ENCODE data around the gene GLIPR2. TPM values are rescaled to one million over a fixed set of nuclear protein-coding genes. Genes with fewer than 3 reads are reported as not detected.

The GLIPR2 gene
- total RNA-seq, 2 donors from 2014 or later: 10.2 to 10.7 TPM

DNA sequence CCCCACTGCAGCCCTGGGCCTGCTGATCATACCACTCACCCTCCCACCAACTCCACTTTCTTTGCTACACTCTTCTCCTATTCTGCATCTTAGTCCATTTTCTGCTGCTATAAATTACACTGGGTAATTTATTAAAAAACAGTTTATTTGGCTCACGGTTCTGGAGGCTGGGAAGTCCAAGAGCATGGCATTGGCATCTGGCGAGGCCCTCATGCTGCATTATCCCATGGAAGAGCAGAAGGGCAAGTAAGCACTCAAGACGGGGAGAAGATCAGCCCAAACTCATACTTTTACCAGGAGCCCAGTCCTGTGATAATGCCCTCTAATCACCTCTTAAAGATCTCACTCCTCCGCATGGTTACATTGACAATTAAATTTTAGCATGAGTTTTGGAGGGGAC, 9.4 kb downstream of the GLIPR2 start:
- Mint-ChIP-seq H3K27ac (no peak overlapping the region), H3K36me3 (ENCODE audit: low read depth) (peaks cover 13% of the 10 kb centered on the region), H3K9me3 (peaks cover 3% of the 10 kb centered on the region), H3K4me1 (peaks cover 67% of the 10 kb centered on the region), H3K4me3 (peak overlapping the region; percentile 86), H3K27me3 (no peaks in the 10 kb centered on the region)
- no peak for ATAC-seq (replicated peaks)

DNA sequence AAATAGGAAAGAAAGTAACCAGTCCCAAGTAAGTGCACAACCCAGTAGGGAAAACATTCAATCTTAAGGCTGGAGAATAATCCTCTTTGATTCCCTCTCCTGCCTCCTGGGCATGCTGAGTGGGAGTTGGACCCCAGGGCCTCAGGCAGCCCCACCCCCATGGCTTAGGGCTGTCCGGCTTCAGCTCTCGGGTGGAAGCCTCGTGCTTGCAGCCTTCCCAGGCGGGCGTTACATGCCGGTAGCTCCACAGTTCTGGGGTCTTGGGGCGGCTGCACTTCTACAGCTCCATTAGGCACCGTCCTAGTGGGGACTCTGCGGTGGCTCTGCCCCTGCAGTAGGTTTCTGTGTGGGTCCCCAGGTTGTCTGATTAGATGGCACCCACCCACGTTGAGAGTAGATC, 10.1 kb downstream of the GLIPR2 start:
- no peak for ATAC-seq (replicated peaks)
- H3K4me3 Mint-ChIP-seq: peak overlapping the region; percentile 86
- H3K27me3 Mint-ChIP-seq: no peaks in the 10 kb centered on the region
- peaks cover 3% of the 10 kb centered on the region for H3K9me3 Mint-ChIP-seq
- peaks cover 16% of the 10 kb centered on the region for H3K36me3 Mint-ChIP-seq (ENCODE audit: low read depth)
- no peak overlapping the region for H3K27ac Mint-ChIP-seq
- H3K4me1 Mint-ChIP-seq: peaks cover 69% of the 10 kb centered on the region

GRCh38 chr9:36147441-36148175, 11.1 kb downstream of the GLIPR2 start:
- Mint-ChIP-seq H3K4me3 (peak overlapping the region; percentile 30), H3K36me3 (ENCODE audit: low read depth) (peaks cover 21% of the 10 kb centered on the region), H3K27me3 (no peaks in the 10 kb centered on the region), H3K27ac (peak overlapping the region; percentile 12), H3K9me3 (peaks cover 3% of the 10 kb centered on the region), H3K4me1 (peaks cover 65% of the 10 kb centered on the region)
- no peak for ATAC-seq (replicated peaks)

GRCh38 chr9:36148311-36149051, 11.9 kb downstream of the GLIPR2 start:
- peak; percentile 68 for ATAC-seq (replicated peaks)
- Mint-ChIP-seq H3K4me1 (peaks cover 62% of the 10 kb centered on the region), H3K27ac (no peak overlapping the region), H3K4me3 (peak overlapping the region; percentile 51), H3K27me3 (no peaks in the 10 kb centered on the region), H3K9me3 (peaks cover 3% of the 10 kb centered on the region), H3K36me3 (ENCODE audit: low read depth) (peaks cover 21% of the 10 kb centered on the region)

DNA sequence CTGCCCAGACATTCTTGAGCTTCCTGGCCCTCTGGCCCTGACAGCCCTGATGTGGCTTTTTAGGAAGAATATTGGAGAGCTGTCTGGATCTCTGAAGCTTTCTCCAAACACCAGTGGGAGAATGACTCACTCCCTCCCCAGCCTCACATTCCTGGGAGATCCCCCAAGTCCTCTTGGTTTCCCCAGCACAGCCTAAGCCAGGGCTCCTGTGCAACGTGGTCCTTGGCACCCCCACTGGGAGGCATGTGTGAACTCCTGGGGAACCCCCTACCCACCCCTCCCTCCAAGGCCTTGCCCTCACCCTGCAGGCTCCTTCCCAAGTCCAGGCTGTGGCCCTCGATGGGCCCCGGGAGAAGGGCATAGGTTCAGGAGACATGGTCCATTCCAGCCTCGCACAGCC, 12.7 kb downstream of the GLIPR2 start:
- Mint-ChIP-seq H3K4me3 (peak overlapping the region; percentile 51), H3K27me3 (no peaks in the 10 kb centered on the region), H3K9me3 (peaks cover 3% of the 10 kb centered on the region), H3K27ac (no peak overlapping the region), H3K4me1 (peaks cover 59% of the 10 kb centered on the region), H3K36me3 (ENCODE audit: low read depth) (peaks cover 23% of the 10 kb centered on the region)
- ATAC-seq (replicated peaks): no peak

- ATAC-seq (replicated peaks): no peak
- Mint-ChIP-seq H3K4me3 (peak overlapping the region; percentile 84), H3K4me1 (peaks cover 47% of the 10 kb centered on the region), H3K9me3 (no peaks in the 10 kb centered on the region), H3K27ac (peak overlapping the region; percentile 92), H3K36me3 (ENCODE audit: low read depth) (peaks cover 30% of the 10 kb centered on the region), H3K27me3 (no peaks in the 10 kb centered on the region)
These were observed 14.2 kb downstream of the GLIPR2 start for GRCh38 chr9:36150574-36151315.

DNA sequence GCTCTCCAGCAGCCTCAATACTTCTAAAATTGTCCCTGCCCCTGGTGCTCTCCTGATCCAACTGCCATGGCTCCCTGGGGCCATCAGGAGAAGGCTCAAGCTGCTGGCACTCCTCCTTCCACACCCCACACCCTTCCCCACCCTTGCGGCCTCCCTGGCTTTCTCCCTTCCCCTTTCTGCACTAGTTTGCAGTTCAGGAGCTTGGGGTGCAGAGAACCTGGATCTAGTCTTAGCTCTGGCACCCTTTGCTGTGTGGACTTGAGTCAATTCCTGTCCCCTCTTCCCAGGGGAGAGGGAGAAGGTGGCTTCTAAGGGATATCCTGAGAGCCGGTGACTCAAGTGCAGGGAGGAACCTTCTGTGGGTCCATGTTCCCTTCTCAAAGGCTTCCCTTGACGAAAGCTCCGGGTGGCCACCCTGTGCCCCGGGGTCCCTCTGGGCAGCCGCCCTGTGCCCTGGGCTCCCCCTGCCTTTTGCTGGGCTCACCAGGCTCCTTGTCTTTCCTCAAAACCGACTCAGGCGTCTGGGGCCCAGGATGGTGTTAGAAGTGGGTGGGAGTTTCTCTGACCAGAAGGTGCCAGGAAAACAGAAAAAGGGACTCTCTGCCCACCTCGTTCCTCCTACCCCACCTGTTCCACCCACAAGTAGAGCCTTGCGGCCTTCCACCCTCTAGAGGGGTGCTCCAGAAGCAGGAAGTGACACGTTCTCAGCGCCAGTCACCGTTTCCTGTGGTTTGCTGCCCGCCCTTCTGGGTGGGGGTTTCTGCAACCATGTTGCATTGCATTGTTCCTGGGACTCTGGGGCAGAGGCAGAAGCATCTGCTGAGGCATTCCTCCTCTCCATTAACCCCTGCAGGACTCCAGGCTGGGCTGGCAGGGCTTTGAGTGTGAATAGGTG, 15.0 kb downstream of the GLIPR2 start:
- peak; percentile 88 for ATAC-seq (replicated peaks)
- Mint-ChIP-seq H3K4me1 (peaks cover 42% of the 10 kb centered on the region), H3K27ac (peak overlapping the region; percentile 92), H3K4me3 (peak overlapping the region; percentile 84), H3K27me3 (no peaks in the 10 kb centered on the region), H3K9me3 (no peaks in the 10 kb centered on the region), H3K36me3 (ENCODE audit: low read depth) (peaks cover 28% of the 10 kb centered on the region)

- no peak for ATAC-seq (replicated peaks)
- H3K9me3 Mint-ChIP-seq: no peaks in the 10 kb centered on the region
- peaks cover 22% of the 10 kb centered on the region for H3K36me3 Mint-ChIP-seq (ENCODE audit: low read depth)
- peaks cover 32% of the 10 kb centered on the region for H3K4me1 Mint-ChIP-seq
- no peaks in the 10 kb centered on the region for H3K27me3 Mint-ChIP-seq
- H3K4me3 Mint-ChIP-seq: peak overlapping the region; percentile 34
- H3K27ac Mint-ChIP-seq: peak overlapping the region; percentile 68
These were observed 16.4 kb downstream of the GLIPR2 start for GRCh38 chr9:36152741-36153438.

- H3K27me3 Mint-ChIP-seq: no peaks in the 10 kb centered on the region
- H3K4me1 Mint-ChIP-seq: peaks cover 37% of the 10 kb centered on the region
- H3K36me3 Mint-ChIP-seq (ENCODE audit: low read depth): peaks cover 22% of the 10 kb centered on the region
- peak overlapping the region; percentile 34 for H3K4me3 Mint-ChIP-seq
- peak overlapping the region; percentile 68 for H3K27ac Mint-ChIP-seq
- ATAC-seq (replicated peaks): no peak
- H3K9me3 Mint-ChIP-seq: no peaks in the 10 kb centered on the region
These were observed 17.2 kb downstream of the GLIPR2 start for GRCh38 chr9:36153746-36154145.

- Mint-ChIP-seq H3K27ac (peak overlapping the region; percentile 33), H3K4me3 (peak overlapping the region; percentile 22), H3K27me3 (no peaks in the 10 kb centered on the region), H3K9me3 (no peaks in the 10 kb centered on the region), H3K36me3 (ENCODE audit: low read depth) (peaks cover 22% of the 10 kb centered on the region), H3K4me1 (peaks cover 37% of the 10 kb centered on the region)
- ATAC-seq (replicated peaks): no peak
These were observed 17.9 kb downstream of the GLIPR2 start for GRCh38 chr9:36154331-36154952.

DNA sequence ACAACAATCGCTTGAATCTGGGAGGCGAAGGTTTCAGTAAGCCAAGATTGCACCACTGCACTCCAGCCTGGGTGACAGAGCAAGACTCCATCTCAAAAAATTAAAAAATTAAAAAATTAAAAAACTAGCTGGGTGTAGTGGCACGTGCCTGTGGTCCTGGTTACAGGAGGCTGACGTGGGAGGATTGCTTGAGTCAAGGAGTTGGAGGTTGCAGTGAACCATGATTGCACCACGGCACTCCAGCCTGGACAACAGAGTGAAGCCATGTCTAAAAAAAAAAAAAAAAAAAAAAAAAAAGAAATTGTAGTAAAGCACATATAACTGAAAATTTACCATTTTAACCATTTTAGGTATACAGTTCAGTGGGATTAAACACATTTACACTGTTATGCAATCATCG, 19.6 kb downstream of the GLIPR2 start:
- no peak overlapping the region for H3K4me3 Mint-ChIP-seq
- H3K27me3 Mint-ChIP-seq: no peaks in the 10 kb centered on the region
- no peak for ATAC-seq (replicated peaks)
- no peak overlapping the region for H3K27ac Mint-ChIP-seq
- H3K9me3 Mint-ChIP-seq: no peaks in the 10 kb centered on the region
- H3K4me1 Mint-ChIP-seq: peaks cover 30% of the 10 kb centered on the region
- H3K36me3 Mint-ChIP-seq (ENCODE audit: low read depth): peaks cover 22% of the 10 kb centered on the region

GRCh38 chr9:36158122-36158521, 21.6 kb downstream of the GLIPR2 start:
- Mint-ChIP-seq H3K4me3 (no peak overlapping the region), H3K36me3 (ENCODE audit: low read depth) (peaks cover 15% of the 10 kb centered on the region), H3K4me1 (peaks cover 23% of the 10 kb centered on the region), H3K9me3 (no peaks in the 10 kb centered on the region), H3K27ac (no peak overlapping the region), H3K27me3 (no peaks in the 10 kb centered on the region)
- no peak for ATAC-seq (replicated peaks)

- Mint-ChIP-seq H3K4me1 (peaks cover 18% of the 10 kb centered on the region), H3K4me3 (no peak overlapping the region), H3K27ac (peak overlapping the region; percentile 44), H3K36me3 (ENCODE audit: low read depth) (peaks cover 15% of the 10 kb centered on the region), H3K9me3 (no peaks in the 10 kb centered on the region), H3K27me3 (no peaks in the 10 kb centered on the region)
- no peak for ATAC-seq (replicated peaks)
These were observed 22.4 kb downstream of the GLIPR2 start for GRCh38 chr9:36158917-36159316.
